HG03280 (cell line): ENCODE results near the gene AUNIP.

Source experiments
- ATAC-seq: cut with Tn5 transposase; IDR thresholded peaks from one replicate; pipeline ENCODE4 v1.9.1; 2021; ENCODE audit warnings: mild to moderate bottlenecking, moderate library complexity; ENCODE audit not compliant: unreplicated experiment

The AUNIP gene

GRCh38 chr1:25832336-25833037, 26.8 kb downstream of the AUNIP start:
- ATAC-seq: no peak

- no peak for ATAC-seq
Observed at GRCh38 chr1:25831569-25832196, 27.6 kb downstream of the AUNIP start.

GRCh38 chr1:25829046-25829445, 30.2 kb downstream of the AUNIP start:
- no peak for ATAC-seq

- ATAC-seq: no peak
Observed at GRCh38 chr1:25828491-25828890, 30.8 kb downstream of the AUNIP start.

- no peak for ATAC-seq
Observed at GRCh38 chr1:25826571-25826970, 32.7 kb downstream of the AUNIP start.

- no peak for ATAC-seq
Observed at GRCh38 chr1:25825605-25826004, 33.7 kb downstream of the AUNIP start.

GRCh38 chr1:25821630-25822091, 37.6 kb downstream of the AUNIP start:
- ATAC-seq: no peak

- ATAC-seq: no peak
Observed at GRCh38 chr1:25821112-25821476, 38.2 kb downstream of the AUNIP start.

- ATAC-seq: peak; percentile 43
Observed at GRCh38 chr1:25820247-25821111, 38.8 kb downstream of the AUNIP start.

- ATAC-seq: peak; percentile 82
Observed at GRCh38 chr1:25819491-25820246, 39.6 kb downstream of the AUNIP start, which contains the start of gene MTFR1L. Gene MTFR1L (plus strand): TSS chr1:25819954. CDS start chr1:25823105, 3,151 bp downstream.

GRCh38 chr1:25818569-25818968, 40.7 kb downstream of the AUNIP start:
- no peak for ATAC-seq

GRCh38 chr1:25817840-25818501, 41.3 kb downstream of the AUNIP start:
- ATAC-seq: no peak

GRCh38 chr1:25816112-25816718, 43.0 kb downstream of the AUNIP start:
- ATAC-seq: no peak

- no peak for ATAC-seq
Observed at GRCh38 chr1:25815208-25816111, 43.8 kb downstream of the AUNIP start.

GRCh38 chr1:25814549-25815087, 44.6 kb downstream of the AUNIP start:
- ATAC-seq: no peak

- no peak for ATAC-seq
Observed at GRCh38 chr1:25813734-25814471, 45.4 kb downstream of the AUNIP start.

GRCh38 chr1:25813071-25813733, 46.1 kb downstream of the AUNIP start:
- no peak for ATAC-seq
